Right ventricle myocardium superior (tissue), 1 donor: Measurements from ENCODE around the gene RRBP1. TPM values are rescaled to one million over a fixed set of nuclear protein-coding genes. Genes with fewer than 3 reads are reported as not detected.
A peak's percentile ranks its signal among the peaks of the same experiment; 100 is the strongest.
"Not testable (repeated sequence)": the region's sequence is repeated elsewhere in the genome, so short reads cannot be mapped to it uniquely, and the experiment has no call there.

ENCODE experiments used
- ATAC-seq: fragments of 200-7000 bp; cut with Tn5 transposase; one replicate; pipeline ENCODE4 v1.9.1; 2020; ENCODE audit warnings: mild to moderate bottlenecking; ENCODE audit not compliant: poor library complexity
- DNase-seq: peaks from one replicate; pipeline ENCODE4 v3.0.0-alpha.2; 2020
- intact Hi-C: fragments of 100-400 bp; cut with DNase I; formaldehyde crosslinking; loops from one replicate; pipeline ENCODE4 v1.11.2; 2022
- total RNA-seq: library from RNA; stranded (reverse); fragmentation: NEBNext Ultra II Directional; extraction: Animal tissue kit (Norgen Biotek cat#: 25700); gene quantifications from one replicate; pipeline ENCODE4 v1.2.1, GENCODE V29; 2021
- donor health status: DM: no; HTN: yes; CAD: no; lungs with severe emphysema.

Gene RRBP1
- total RNA-seq, 1 donor from 2014 or later, result 32.1 TPM

- ATAC-seq (no peak), DNase-seq (no peak)
- intact Hi-C loops, result no loop called here
Measured at GRCh38 chr20:17711267-17711627, 29.2 kb upstream of the RRBP1 start.

DNA sequence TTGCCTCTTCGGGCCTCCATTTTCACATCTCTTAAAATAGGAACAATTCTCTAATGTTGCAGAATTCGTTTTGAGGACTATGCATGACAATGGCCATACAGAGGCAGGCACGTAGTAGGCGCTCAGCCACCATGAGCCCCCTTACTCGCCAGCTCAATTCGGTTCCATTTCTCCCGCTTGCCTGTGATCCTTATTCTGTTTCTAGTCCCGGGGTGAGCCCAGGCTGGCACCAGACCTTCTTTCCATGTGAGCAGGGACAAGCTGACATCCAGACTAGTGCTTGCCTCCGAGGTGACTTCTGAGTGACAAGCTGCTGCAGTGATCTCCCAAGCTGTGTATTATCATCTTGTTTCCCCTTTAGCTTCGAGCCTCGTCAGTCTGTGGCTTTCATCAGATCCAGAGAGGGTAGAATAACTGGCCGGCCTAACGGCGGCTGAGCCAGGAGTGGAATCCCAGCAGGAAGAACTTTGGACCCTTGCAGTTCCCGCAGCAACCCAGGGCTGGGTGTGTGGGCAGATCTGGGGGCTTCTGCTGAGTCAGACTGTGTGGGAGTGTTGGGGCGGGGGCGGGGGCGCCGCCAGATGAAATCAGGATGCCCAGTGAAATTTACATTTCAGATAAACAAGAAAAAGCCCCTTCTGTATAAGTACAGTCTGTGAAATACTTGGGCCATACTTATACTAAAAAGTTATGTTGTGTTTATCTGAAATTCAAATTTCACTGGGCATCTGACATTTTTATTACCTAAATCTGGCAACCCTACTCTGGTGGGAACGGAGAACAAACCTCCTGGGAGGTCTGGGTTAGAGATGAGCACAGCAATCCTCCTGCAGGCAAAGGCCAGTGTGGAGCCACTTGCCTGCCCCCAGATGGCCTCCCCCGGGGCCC is 28.6 kb upstream of the RRBP1 start:
- ATAC-seq, result peak; percentile 86
- intact Hi-C loops, result no loop called here
- no peak for DNase-seq

GRCh38 chr20:17709361-17710293 is 27.6 kb upstream of the RRBP1 start:
- DNase-seq (no peak), ATAC-seq (no peak)
- intact Hi-C loops, result no loop called here

GRCh38 chr20:17708675-17709360 is 26.8 kb upstream of the RRBP1 start:
- ATAC-seq (no peak), DNase-seq (no peak)
- intact Hi-C loops, result no loop called here

DNA sequence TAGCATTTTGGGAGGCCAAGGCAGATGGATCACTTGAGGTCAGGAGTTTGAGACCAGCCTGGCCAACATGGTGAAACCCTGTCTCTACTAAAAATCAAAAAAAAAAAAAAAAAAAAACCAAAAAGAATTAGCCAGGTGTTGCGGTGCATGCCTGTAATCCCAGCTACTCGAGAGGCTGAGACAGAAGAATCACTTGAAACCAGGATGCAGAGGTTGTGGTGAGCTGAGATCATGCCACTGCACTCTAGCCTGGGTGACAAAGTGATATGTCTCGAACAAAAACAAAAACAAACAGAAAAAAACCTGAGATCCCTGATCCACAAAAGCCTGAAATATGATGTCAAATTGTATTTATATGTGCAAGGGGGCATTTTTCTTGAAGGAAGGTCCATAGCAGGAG is 25.9 kb upstream of the RRBP1 start:
- ATAC-seq, intact Hi-C loops, DNase-seq: not testable (repeated sequence)

DNA sequence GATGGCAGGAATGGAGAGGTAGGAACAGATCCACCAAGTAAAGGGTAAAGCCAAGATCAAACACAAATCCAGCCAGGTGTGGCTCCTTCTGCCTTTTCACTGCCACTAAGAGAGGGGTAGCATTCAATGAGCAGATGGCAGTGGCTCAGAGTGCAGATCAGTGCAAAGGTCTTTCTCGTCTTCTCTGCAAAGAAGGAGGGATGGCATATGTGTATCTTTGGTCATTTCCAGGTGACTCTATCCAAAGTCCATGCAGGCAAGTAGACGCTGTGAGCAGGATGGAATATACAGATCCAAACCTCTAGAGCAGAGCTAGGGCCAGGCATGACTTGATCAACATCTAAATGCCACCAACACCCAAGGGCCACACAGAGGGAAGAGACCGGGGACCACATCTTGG is 24.6 kb upstream of the RRBP1 start:
- ATAC-seq (no peak), DNase-seq (no peak)
- intact Hi-C loops, result no loop called here

DNA sequence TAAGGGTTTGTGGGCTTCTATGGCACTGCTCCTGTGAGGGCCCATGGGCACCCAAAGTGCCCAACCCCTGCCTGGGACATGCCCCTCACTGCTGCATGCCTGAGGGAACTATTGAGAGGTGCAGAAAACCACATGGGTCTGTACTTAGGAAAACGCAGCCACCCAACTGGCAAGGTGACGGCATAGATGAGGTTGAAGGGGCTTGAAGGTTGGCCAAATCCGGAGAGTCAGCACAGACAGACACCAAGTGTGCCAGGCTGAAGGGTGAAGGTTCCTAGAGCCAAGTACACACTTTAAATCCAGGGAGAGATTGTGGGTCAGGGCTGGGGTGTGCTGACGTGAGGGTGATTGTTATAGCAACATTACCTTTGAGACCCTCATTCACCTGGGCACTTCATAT is 23.9 kb upstream of the RRBP1 start:
- intact Hi-C loops, result no loop called here
- DNase-seq, result no peak
- no peak for ATAC-seq

DNA sequence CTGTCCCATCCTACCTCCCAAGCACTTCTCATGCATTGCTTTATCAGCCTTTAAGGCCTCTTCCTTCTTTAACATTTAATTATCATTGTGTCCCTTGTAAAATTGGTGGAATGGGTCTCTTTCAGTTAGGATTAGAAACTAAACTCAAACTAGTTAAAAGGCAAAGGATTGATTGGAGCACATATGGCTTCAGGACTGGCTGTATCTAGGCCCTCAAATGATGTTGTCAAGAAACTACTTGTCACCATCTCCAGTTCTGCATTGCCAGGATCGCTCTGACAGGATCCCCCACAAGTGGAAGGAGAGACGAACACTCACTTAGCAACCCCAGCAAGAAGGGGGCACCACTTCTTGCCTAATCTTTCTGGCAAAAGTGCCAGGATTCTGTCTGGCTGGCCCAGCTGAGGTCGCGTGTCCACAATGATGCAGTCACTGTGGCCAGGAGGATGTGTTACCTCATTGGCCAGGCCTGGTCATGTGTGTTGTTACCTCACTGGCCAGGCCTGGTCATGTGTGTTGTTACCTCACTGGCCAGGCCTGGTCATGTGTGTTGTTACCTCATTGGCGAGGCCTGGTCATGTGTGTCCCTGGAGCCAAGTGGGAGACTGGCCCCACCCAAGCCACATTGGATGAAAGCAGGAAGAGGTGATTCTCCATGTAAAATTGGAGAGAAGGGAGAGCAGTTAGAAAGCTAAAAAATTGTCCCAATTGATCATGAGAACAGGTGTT is 22.7 kb upstream of the RRBP1 start:
- DNase-seq (no peak), ATAC-seq (no peak)
- intact Hi-C loops, result no loop called here

DNA sequence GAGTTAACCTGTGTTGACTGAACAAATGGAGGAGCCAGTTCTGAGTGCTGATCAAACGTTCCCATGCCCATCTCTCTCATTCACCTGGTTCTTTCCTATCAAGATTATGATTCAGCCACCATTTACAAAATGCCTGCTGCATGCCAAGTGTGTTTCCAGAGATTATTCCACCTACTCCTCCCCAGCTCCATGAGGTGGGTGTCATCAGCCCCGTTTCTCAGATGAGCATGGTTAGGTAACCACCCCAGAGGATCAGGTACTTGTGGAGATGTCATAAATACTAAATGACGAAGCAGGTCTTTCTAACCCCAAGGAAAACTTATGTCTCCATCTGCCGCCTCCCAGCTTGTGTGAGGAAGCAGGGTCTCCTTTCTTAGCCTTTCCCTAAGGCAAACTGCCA is 19.8 kb upstream of the RRBP1 start:
- no peak for DNase-seq
- ATAC-seq, result no peak
- intact Hi-C loops, result no loop called here

DNA sequence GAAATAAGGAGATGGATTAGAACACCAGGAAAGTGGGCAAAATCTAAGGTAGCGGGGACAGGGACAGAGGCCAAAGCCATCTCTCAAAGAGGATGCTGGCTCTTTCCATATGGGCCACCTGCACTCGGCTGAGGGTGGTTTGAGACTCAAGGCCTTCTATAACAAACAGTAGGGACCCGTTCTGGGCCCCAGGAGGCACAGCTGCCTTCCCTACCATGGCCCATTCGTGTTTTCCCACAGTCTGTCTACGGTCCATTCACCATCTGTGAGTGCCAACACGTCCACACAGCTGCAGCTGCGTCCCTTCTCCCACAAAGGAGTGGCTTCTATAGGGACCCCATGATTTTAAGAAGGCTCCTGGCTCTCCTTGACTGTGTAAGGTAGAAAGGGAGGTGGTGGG is 18.6 kb upstream of the RRBP1 start:
- no peak for ATAC-seq
- intact Hi-C loops, result no loop called here
- DNase-seq, result no peak

- DNase-seq, result no peak
- intact Hi-C loops, result no loop called here
- no peak for ATAC-seq
Measured at GRCh38 chr20:17699931-17700351, 17.9 kb upstream of the RRBP1 start, which contains the start of gene BANF2. Gene BANF2, plus strand, starts transcription at chr20:17699966. Its CDS starts 25,060 bp downstream, at chr20:17725026.

- intact Hi-C loops, result no loop called here
- no peak for ATAC-seq
- DNase-seq, result no peak
Measured at GRCh38 chr20:17698384-17698783, 16.3 kb upstream of the RRBP1 start.

GRCh38 chr20:17697171-17697570 is 15.1 kb upstream of the RRBP1 start:
- ATAC-seq (no peak), DNase-seq (no peak)
- intact Hi-C loops, result no loop called here

- ATAC-seq, result no peak
- intact Hi-C loops, result no loop called here
Measured at GRCh38 chr20:17696287-17696686, 14.2 kb upstream of the RRBP1 start.

GRCh38 chr20:17694767-17695166 is 12.7 kb upstream of the RRBP1 start:
- no peak for DNase-seq
- intact Hi-C loops, result no loop called here
- no peak for ATAC-seq

More at GRCh38 chr20:17696287-17696686, 14.2 kb upstream of the RRBP1 start:
- DNase-seq, result no peak

- DNase-seq, result no peak
- no peak for ATAC-seq
- intact Hi-C loops, result no loop called here
Measured at GRCh38 chr20:17693444-17694001, 11.5 kb upstream of the RRBP1 start.

- no peak for DNase-seq
- intact Hi-C loops, result no loop called here
- no peak for ATAC-seq
Measured at GRCh38 chr20:17691758-17692157, 9.7 kb upstream of the RRBP1 start.

DNA sequence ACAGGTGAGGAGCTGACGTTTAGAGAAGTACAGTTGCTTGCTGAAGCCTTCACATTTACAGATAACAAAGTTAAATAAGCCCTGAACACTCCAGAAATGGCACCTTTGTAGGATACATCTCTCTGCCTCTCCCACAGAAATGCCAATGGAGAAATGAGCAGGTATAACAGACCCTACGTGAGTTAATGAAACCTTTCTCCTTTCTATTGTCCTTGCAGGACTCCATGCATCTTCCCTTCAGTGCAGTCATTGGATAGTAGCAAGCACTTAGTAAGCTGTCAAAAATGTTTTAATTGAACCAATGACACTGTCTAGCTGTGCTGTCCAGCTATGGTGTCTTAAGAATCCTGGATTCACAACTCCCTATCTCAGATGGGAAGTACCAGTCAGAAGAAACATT is 8.1 kb upstream of the RRBP1 start:
- intact Hi-C loops, result no loop called here
- no peak for ATAC-seq
- no peak for DNase-seq
